ENCODE data around the gene SLC38A5. TPM values are rescaled to one million over a fixed set of nuclear protein-coding genes. Genes with fewer than 3 reads are reported as not detected.
"Not testable (repeated sequence)": the region's sequence is repeated elsewhere in the genome, so short reads cannot be mapped to it uniquely, and the experiment has no call there.

The SLC38A5 gene
- polyA plus RNA-seq, 3 donors: 3.2 to 6.0 (median 4.1) TPM

DNA sequence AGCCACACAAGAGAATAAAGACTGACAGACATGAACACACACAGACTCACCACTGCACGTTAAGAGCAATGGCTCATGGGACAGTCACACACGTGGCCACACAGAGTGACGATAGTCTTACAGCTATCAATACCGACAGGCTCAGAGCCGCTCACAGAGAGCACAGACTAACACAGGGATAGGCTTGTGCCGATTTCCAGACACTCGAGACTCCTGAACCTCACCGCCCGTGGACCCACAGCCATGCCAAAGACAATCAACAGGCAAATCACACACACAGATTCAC is 716 bp upstream of the SLC38A5 start:
- no peak for DNase-seq (ENCODE audit: low read depth in 3 of 3, low spot score in 2 of 3)

DNA sequence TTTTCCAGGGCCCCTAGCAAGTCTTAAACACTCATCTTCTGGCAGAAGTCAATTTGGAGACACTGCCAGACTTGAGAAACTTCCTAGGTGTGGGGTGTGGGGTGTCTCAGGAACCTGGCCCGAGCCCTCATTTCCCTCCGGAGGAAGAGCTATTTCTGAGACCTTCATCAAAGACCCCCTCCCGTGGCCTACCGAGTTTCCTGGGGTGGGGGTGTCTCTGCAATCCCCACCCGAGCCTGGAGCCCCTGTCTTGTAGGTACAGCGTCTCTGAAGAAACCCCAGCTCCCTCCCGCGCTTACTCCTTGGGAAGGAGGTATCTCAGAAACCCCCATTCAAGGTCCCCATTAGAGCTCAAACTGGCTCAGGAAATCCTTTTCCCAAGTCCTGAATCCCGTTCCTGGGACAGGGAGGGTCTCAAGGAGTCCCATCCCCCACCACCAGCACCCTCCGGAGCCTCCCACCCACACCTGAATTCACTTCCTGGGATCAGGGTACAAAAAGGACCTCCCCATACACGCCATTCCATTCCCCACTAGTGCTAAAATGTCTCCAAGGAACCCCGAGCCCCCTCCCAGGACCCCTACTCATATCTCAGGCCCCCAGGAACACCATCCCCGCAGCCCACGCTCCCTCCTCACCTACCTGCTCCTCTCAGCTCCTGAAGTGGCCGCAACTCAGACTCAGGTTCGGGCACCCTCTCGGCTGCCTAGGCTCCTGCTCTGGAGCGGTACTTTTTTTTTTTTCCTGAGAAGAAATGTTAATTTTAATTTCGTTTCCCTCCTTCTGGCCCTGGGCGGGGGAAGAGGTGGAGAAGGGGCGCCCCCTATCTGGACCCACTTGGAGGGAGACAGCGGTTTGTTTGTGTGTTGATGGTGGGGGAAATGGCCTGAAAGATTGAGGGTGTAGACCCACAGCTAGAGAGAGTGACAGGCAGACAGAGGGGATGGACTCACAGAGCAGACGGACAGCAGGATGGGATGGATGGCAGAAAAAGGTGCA is 1.1 kb downstream of the SLC38A5 start:
- no peak for DNase-seq (ENCODE audit: low read depth in 3 of 3, low spot score in 2 of 3)

DNA sequence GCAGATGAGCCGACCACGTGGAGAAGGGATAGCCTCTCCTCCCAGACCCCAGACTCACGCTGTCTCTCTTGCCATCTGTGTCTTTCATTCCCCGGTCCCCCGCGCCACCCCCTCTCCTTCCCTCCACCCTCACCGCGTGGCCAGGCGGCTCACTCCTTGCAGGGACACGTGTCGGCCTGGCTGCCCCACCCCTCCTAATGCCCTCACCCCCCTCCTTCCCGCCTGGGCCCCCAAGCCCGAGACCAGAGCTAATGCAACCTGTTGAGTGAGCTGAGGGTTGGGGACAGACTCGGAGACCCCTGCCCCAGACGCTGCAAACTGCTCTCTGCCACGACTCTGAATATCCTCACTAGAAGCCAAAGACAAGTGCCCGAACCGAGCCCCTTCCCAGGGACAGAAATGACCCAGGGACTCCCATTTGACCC is 1.8 kb downstream of the SLC38A5 start:
- DNase-seq (ENCODE audit: low read depth in 3 of 3, low spot score in 2 of 3): no peak

DNA sequence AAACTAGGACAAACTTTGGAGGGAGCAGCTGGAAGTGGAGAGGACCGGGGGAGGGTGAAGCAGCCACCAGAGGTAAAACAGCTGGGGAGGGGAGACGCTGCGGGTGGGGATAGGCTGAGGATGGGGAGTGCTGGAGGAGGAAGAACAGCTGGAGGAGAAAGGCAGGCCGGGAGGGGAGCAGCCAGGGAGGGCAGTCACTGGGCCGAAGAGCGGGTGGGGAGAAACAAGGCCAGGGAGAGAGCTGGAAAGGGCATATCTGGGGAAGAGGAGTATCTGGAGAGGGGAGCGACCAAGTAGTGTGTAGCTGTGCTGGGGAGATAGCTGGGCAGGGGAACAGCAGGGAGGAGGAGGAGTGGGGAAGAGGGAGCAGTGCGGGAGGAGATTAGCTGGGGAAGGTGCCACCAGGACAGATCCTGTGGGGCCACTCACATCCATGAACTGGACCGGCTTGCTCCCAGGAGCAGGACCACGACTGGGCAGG is 2.7 kb downstream of the SLC38A5 start:
- DNase-seq (ENCODE audit: low read depth in 3 of 3, low spot score in 2 of 3): no peak

DNA sequence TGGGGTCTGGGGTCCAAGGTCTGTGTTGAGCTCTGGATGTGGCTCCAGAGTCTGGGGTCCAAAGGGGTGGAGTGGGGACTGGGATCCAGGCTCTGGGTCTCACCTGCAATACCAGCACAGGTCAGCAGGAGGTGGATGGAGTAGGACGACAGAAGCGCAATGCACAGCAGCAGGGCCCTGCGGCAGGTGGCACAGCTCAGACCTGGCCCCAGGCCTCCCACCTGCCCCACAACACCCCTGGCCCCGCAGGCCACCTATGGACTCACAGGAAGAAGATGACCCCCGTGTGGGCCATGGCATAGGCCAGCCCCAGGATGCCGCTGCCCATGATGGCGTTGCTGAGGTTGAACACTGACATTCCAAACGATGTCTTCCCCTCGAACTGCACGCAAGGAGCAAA is 3.4 kb downstream of the SLC38A5 start:
- DNase-seq (ENCODE audit: low read depth in 3 of 3, low spot score in 2 of 3): no peak

DNA sequence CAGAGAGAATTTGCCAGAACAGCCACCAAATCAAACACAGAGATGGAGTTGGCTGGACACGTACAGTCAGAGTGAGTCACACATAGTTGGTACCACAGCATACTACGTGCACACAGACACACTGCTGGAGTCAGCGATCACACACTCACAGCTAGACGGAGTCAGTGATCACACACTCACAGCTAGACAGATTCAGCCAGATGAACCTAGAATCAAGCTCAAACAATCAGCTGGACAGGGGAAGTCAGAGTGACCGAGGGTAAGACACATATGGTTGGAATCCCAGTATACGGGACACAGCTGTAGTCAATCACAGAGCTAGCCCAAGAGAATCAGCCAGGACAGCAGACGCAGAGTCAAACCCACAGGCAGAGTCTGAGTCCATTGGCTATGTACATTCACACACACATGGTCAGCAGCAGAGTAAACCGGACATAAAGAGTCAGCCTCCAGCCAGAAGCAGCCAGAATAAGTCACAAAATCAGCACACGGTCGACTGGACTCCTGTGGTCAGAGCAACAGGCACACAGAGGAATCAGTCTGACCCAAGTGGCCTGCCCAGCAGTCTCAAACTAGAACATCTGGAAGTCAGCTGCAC is 4.6 kb downstream of the SLC38A5 start:
- DNase-seq (ENCODE audit: low read depth in 3 of 3, low spot score in 2 of 3): no peak

DNA sequence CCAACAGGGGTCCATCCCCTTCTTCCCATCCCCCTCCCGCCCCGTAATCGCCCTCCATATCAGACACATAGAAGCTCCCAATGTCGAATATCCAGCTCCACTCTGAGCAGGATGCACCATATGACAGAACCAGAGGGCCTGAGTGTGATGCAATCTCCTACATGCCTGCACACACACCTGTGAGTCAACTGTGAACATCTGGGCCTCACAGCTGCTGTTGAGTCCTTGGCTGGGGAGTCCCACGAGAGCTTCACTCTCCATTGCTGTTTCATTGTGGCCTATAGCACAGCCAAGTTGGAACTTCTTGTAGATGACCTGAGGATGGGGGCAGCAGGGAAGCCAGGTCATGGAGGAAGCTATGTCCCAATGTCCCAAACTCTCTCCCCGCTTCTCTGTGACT is 8.2 kb downstream of the SLC38A5 start:
- no peak for DNase-seq (ENCODE audit: low read depth in 3 of 3, low spot score in 2 of 3)

DNA sequence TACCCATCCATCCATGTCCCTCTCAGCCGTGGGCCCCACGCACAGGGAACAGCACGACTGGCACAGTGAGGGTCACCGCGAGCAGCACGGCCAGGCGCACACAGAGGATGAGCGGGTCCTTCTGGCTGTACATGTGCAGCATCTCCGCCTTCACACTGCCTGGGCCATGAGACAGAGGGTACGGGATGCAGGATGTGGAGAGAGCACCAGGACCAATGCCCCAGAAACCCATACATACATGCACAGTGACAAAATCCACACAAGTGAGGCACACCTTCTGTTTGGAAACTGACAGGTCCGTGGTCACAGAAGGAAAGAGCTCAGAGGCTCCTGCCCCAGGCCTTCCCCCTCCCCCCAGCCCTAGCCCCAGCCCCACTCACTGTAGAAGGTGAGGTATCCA is 9.5 kb downstream of the SLC38A5 start:
- DNase-seq (ENCODE audit: low read depth in 3 of 3, low spot score in 2 of 3): no peak

DNA sequence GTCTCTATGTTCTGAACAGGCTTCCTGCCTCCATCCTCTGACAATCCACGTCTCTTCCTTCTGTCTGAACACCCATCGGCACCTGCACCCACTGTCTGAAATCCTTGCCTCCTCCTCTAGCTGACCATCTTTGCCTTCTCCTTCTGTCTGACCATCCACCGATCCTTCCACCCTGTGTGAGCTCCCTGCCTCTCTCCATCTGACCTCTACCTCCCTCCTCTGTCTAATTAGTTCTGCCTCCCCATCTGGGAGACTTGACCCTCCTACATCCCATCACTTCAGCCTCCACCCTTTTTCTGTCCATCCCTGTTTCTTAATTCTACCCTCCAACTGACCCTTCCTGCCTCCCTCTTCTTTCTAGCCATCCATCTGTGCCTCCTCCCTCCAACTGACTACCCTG is 10.0 kb downstream of the SLC38A5 start:
- DNase-seq (ENCODE audit: low read depth in 3 of 3, low spot score in 2 of 3): no peak

DNA sequence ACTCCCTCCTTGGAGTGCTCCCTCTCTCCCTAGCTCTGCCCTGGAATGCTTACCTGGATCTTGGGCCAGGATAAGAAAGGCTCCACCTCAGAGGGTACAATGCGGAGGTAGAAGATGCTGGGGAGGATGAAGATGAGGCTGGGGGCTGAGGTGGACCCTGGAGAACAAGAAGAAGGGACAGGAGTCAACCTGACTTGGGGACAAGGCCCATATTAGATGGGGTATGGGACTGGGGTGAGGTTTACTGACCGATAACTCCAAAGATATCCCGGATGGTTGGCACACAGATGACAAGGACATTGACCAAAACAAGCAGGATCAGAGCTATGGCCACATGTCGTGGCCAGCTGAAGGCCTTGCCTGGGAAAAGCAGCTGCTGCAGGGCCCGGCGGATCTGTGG is 10.6 kb downstream of the SLC38A5 start:
- DNase-seq (ENCODE audit: low read depth in 3 of 3, low spot score in 2 of 3): no peak

DNA sequence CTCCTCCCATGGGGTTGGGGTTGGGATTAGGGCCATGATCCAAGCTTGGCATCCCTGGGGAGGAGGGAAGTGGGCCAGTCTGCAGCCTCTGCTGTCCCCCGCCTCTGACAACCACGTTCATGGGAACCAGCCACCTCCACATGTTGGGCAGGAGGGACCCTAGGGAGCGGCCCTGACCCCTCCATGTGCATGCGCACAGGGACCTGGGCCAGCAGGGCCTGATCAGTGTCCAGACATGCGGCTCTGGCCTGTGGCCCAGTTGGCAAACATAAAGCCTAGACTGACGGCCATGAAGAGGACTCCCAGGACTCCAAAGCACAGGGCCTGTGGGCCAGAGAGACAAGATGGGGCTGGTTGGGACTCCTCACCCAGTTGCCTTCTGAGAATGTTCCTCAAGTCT is 11.3 kb downstream of the SLC38A5 start:
- DNase-seq (ENCODE audit: low read depth in 3 of 3, low spot score in 2 of 3): no peak

DNA sequence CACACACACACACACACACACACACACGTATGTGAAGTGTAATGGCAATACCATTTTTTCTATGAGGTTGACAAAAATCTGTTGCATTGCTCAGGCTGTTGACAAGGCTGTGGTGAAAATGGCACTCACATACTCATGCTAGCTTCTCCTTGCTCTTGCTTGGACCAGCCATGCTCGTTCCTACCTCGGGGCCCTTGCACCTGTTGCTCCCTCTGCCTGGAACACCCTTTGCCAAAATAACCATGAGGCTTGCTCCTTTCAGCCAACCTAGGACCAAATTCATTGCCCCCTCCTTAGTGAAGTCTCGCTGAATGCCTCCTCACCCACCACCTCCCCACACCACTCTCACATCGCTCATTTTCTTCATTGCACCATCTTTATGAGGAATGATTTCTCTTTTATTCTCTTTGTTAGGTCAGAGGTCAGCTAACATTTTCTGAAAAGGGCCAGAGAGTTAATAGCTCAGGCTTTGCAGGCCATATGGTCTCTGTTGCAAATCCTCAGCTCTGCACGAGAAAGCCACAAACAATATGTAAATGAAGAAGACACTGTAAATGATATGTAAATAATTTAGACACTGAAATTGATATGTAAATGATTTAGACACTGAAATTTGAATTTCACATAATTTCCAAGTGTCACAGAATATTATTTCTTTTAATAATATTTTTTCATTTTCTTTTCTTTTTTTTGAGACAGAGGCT is 13.3 kb downstream of the SLC38A5 start:
- no peak for DNase-seq (ENCODE audit: low read depth in 3 of 3, low spot score in 2 of 3)

DNA sequence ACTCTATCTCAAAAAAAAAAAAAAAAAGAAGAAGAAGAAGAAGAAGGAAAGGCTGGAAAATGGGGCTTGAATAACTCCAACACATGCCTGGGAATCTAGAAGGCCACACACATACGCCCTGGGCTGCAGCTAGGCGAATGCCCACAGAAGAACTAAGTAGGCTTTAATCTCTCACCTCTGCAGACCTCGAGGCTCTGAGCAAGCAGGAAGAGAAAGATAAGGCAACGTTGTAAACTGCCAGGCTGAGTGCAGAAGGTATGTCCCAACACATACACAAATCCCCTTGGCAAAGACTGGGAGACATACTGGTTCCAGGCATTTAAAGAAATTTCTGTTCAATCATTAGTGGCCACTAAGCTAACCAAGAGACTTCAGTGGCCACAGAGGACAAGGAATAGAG is 18.4 kb downstream of the SLC38A5 start:
- no peak for DNase-seq (ENCODE audit: low read depth in 3 of 3, low spot score in 2 of 3)

DNA sequence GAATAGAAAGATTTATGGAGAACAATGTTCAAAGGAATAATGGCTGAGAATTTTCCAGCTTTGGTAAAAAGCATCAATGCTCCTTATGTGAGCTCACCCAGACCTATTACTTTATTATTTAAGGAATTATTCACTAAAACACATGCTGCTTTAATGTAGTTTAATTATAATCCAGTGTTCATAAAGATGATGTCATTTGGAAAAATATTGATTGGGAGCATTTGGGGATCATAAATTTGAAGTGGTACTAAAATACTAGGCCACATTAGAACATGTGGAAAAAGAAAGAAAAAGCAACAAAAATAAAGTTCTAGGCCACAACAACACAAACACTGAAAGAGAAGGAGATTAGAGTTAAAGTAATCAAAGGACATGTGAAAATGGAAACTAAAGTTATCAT is 20.0 kb downstream of the SLC38A5 start:
- no peak for DNase-seq (ENCODE audit: low read depth in 3 of 3, low spot score in 2 of 3)

DNA sequence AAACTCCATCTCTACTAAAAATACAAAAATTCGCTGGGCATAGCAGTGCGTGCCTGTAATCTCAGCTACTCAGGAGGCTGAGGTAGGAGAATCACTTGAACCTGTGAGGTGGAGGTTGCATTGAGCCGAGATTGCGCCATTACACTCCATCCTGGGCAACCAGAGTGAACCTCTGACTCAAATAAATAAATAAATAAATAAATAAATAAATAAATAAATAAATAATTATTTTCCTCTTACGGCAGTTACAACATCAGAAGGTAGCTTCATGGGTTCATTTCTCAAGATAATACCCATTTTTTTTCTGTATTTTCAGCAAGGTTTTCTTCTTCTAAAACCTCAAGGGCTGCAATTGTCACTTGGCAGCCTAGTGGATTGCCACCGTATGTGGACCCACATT is 22.9 kb downstream of the SLC38A5 start:
- not testable (repeated sequence) for DNase-seq (ENCODE audit: low read depth in 3 of 3, low spot score in 2 of 3)

DNA sequence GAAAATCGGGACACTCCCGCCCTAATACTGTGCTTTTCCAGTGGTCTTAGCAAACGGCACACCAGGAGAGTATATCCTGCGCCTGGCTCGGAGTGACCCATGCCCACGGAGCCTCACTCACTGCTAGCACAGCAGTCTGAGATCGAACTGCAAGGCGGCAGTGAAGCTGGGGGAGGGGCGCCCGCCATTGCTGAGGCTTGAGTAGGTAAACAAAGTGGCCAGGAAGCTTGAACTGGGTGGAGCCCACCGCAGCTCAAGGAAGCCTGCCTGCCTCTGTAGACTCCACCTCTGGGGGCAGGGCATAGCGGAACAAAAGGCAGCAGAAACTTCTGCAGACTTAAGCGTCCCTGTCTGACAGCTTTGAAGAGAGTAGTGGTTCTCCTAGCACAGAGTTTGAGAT is 36.3 kb downstream of the SLC38A5 start:
- DNase-seq (ENCODE audit: low read depth in 3 of 3, low spot score in 2 of 3): not testable (repeated sequence)

DNA sequence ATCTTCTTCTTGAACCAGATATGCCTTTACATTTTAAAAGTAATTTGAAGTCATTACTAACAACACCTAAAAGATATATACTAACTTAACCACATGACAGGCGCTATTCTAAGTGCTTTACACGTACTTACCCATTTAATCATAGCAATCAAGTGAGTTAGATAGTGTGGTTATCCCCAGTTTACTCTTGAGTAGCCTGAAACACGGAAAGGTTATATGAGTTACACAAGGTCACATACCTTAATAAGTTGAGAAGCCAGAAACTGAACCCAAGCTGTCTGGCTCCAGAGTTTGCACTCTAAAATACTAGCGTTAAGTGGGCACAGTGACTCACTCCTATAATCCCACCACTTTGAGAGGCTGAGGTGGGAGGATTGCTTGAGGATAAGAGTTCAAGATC is 39.9 kb downstream of the SLC38A5 start:
- DNase-seq (ENCODE audit: low read depth in 3 of 3, low spot score in 2 of 3): not testable (repeated sequence)

DNA sequence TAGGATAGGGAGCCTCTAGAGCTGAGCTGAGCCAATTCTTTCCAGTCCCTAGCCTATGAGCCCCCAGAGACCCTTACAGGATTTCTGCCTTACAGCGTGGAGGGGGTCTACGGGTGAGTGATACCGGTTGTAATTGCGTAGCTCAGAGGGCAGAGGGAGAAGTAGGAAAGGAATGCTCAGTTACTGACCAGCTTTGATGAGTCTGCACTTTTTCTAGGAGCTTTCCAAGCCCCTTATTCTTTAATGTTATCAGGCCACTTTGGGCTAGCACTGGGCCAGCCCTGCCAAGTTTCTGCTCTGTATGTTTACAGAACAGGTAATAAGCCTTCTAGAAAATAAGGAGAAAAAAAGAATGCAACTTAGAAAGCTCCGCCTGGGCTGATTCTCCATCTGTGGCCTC is 40.5 kb downstream of the SLC38A5 start:
- DNase-seq (ENCODE audit: low read depth in 3 of 3, low spot score in 2 of 3): not testable (repeated sequence)

DNA sequence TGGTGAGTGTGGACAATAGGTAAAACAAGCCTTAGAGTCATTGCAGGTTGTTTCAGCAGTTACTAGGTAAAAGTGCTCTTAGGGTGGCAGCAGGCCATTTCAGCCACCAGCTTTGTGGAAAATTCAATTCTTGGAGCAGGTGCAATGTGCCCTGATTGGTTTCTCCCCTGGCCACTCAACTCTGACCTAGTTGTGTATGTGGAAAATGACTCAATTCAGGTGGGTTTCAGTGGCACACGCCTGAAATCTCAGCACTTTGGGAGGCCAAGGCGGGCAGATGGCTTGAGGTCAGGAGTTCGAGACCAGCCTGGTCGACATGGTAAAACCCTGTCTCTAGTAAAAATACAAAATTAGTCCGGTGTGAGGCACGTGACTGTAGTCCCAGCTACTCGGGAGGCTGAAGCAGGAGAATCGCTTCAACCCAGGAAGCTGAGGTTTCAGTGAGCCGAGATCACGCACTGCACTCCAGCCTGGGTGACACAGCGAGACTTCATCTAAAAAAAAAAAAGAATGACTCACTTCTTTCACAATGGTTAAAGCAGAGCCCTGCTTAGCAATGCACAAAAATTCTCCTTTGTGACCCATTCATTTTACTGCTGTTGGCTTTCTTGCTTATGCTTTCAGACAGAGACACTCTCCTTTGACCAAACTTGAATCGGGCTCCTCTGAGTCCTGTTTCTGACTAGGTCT is 42.9 kb downstream of the SLC38A5 start:
- DNase-seq (ENCODE audit: low read depth in 3 of 3, low spot score in 2 of 3): not testable (repeated sequence)

DNA sequence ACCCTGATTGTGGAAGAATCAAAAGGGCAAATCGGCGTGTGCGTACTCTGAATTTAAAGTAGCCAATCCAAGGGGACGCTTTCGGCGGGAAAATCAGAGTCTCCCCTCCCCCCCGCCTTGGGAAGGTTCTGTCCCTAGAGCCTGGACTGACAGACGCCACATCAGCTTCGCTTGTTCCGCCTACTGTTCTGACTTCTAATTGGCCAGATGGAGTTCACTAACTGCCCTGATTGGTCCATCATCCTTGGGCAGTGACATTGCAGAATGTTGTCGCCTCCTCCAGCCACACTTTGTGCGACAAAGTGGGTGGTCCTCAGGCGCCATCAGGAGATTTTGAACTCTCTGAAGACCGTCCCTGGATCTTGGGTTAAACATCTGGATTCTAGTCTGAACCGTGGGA is 58.2 kb downstream of the SLC38A5 start, which contains the start of gene SSX4B:
Gene SSX4B, minus strand, starts transcription at position 101 of the 400 bp plus-strand sequence. CDS start 588 bp downstream, outside the sequence.
- not testable (repeated sequence) for DNase-seq (ENCODE audit: low read depth in 3 of 3, low spot score in 2 of 3)

Measured in right renal cortex interstitium (tissue), 3 donors.